ENCODE measurements around the gene TCEAL1. TPM values are rescaled to one million over a fixed set of nuclear protein-coding genes. Genes with fewer than 3 reads are reported as not detected.
A peak's percentile ranks its signal among the peaks of the same experiment; 100 is the strongest.
"Not testable (repeated sequence)": the region's sequence is repeated elsewhere in the genome, so short reads cannot be mapped to it uniquely, and the experiment has no call there.

Gene TCEAL1
- polyA plus RNA-seq, 3 donors = 28.3 to 29.7 (median 28.4) TPM

GRCh38 chrX:103616676-103617186 is 12.0 kb upstream of the TCEAL1 start:
- no peak for DNase-seq (ENCODE audit: extremely low read depth in 1 of 11, low read depth in 9 of 11, low spot score in 4 of 11)

- no peak for DNase-seq (ENCODE audit: extremely low read depth in 1 of 11, low read depth in 9 of 11, low spot score in 4 of 11)
These were observed 4.7 kb upstream of the TCEAL1 start for GRCh38 chrX:103624111-103624510.

- no peak for DNase-seq (ENCODE audit: extremely low read depth in 1 of 11, low read depth in 9 of 11, low spot score in 4 of 11)
These were observed 1.9 kb upstream of the TCEAL1 start for GRCh38 chrX:103626855-103627254.

GRCh38 chrX:103629318-103630170 is 769 bp downstream of the TCEAL1 start:
- peak in 8 of 11 donors; percentile 52 to 71 (median 60) for DNase-seq (ENCODE audit: extremely low read depth in 1 of 11, low read depth in 9 of 11, low spot score in 4 of 11)

- DNase-seq (ENCODE audit: extremely low read depth in 1 of 11, low read depth in 9 of 11, low spot score in 4 of 11) = no peak
These were observed 1.4 kb downstream of the TCEAL1 start for GRCh38 chrX:103630171-103630511.

GRCh38 chrX:103631145-103631544 is 2.4 kb downstream of the TCEAL1 start:
- no peak for DNase-seq (ENCODE audit: extremely low read depth in 1 of 11, low read depth in 9 of 11, low spot score in 4 of 11)

- no peak for DNase-seq (ENCODE audit: extremely low read depth in 1 of 11, low read depth in 9 of 11, low spot score in 4 of 11)
These were observed 6.7 kb downstream of the TCEAL1 start for GRCh38 chrX:103635436-103635835.

GRCh38 chrX:103637604-103638338 is 9.0 kb downstream of the TCEAL1 start:
- no peak for DNase-seq (ENCODE audit: extremely low read depth in 1 of 11, low read depth in 9 of 11, low spot score in 4 of 11)

- DNase-seq (ENCODE audit: extremely low read depth in 1 of 11, low read depth in 9 of 11, low spot score in 4 of 11) = peak in 7 of 11 donors; percentile 9 to 27 (median 20)
These were observed 9.9 kb downstream of the TCEAL1 start for GRCh38 chrX:103638479-103639346.

- DNase-seq (ENCODE audit: extremely low read depth in 1 of 11, low read depth in 9 of 11, low spot score in 4 of 11) = no peak
These were observed 11.8 kb downstream of the TCEAL1 start for GRCh38 chrX:103640401-103641155.

GRCh38 chrX:103644125-103644524 is 15.3 kb downstream of the TCEAL1 start:
- DNase-seq (ENCODE audit: extremely low read depth in 1 of 11, low read depth in 9 of 11, low spot score in 4 of 11) = no peak

- DNase-seq (ENCODE audit: extremely low read depth in 1 of 11, low read depth in 9 of 11, low spot score in 4 of 11) = no peak
These were observed 18.9 kb downstream of the TCEAL1 start for GRCh38 chrX:103647630-103648029.

GRCh38 chrX:103651151-103651773 is 22.5 kb downstream of the TCEAL1 start:
- no peak for DNase-seq (ENCODE audit: extremely low read depth in 1 of 11, low read depth in 9 of 11, low spot score in 4 of 11)

- DNase-seq (ENCODE audit: extremely low read depth in 1 of 11, low read depth in 9 of 11, low spot score in 4 of 11) = not testable (repeated sequence)
These were observed 26.6 kb downstream of the TCEAL1 start for GRCh38 chrX:103655230-103656000.

- DNase-seq (ENCODE audit: extremely low read depth in 1 of 11, low read depth in 9 of 11, low spot score in 4 of 11) = no peak
These were observed 27.8 kb downstream of the TCEAL1 start for GRCh38 chrX:103656617-103657016.

GRCh38 chrX:103657066-103657465 is 28.3 kb downstream of the TCEAL1 start:
- DNase-seq (ENCODE audit: extremely low read depth in 1 of 11, low read depth in 9 of 11, low spot score in 4 of 11) = not testable (repeated sequence)

GRCh38 chrX:103658681-103659433 is 30.1 kb downstream of the TCEAL1 start:
- no peak for DNase-seq (ENCODE audit: extremely low read depth in 1 of 11, low read depth in 9 of 11, low spot score in 4 of 11)
